ENCODE data around the gene SLC44A5.
"Not testable (repeated sequence)": the region's sequence is repeated elsewhere in the genome, so short reads cannot be mapped to it uniquely, and the experiment has no call there.

SLC44A5 gene

GRCh38 chr1:75611014-75611413, at the start of gene SLC44A5:
Gene SLC44A5, minus strand, starts transcription at chr1:75611114. Its CDS starts 69,667 bp downstream, at chr1:75541447.
- H3K9me3 ChIP-seq (ENCODE audit: low read length), result no peaks in the 10 kb centered on the region
- H3K4me1 ChIP-seq (ENCODE audit: insufficient read depth, low read length), result peaks cover 12% of the 10 kb centered on the region
- H3K27ac ChIP-seq (ENCODE audit: low read depth, low read length), result no peak within 1 kb of the TSS
- no peak within 1 kb of the TSS for H3K9ac ChIP-seq (ENCODE audit: low read length)
- H3K27me3 ChIP-seq (ENCODE audit: control insufficient read depth in 1 of 2, insufficient read depth in 2 of 2, low read length in 2 of 2), result peaks cover 20 to 29% of the 10 kb centered on the region in 2 donors
- H3K36me3 ChIP-seq (ENCODE audit: insufficient read depth, low read length), result no peaks in the 10 kb centered on the region
- H3K4me3 ChIP-seq (ENCODE audit: low read depth in 1 of 2, low read length in 2 of 2), result no peak within 1 kb of the TSS

GRCh38 chr1:75655931-75656330, 45.0 kb upstream of the SLC44A5 start:
- no peaks in the 10 kb centered on the region for H3K27me3 ChIP-seq (ENCODE audit: control insufficient read depth in 1 of 2, insufficient read depth in 2 of 2, low read length in 2 of 2)
- no peaks in the 10 kb centered on the region for H3K4me1 ChIP-seq (ENCODE audit: insufficient read depth, low read length)
- H3K27ac ChIP-seq (ENCODE audit: low read depth, low read length), result no peak overlapping the region
- H3K4me3 ChIP-seq (ENCODE audit: low read depth in 1 of 2, low read length in 2 of 2), result no peak overlapping the region
- H3K9me3 ChIP-seq (ENCODE audit: low read length), result no peaks in the 10 kb centered on the region
- no peak overlapping the region for H3K9ac ChIP-seq (ENCODE audit: low read length)
- no peaks in the 10 kb centered on the region for H3K36me3 ChIP-seq (ENCODE audit: insufficient read depth, low read length)

GRCh38 chr1:75647183-75647582, 36.3 kb upstream of the SLC44A5 start:
- not testable (repeated sequence) for H3K9me3 ChIP-seq (ENCODE audit: low read length); H3K4me3 ChIP-seq (ENCODE audit: low read depth in 1 of 2, low read length in 2 of 2); H3K36me3 ChIP-seq (ENCODE audit: insufficient read depth, low read length); H3K9ac ChIP-seq (ENCODE audit: low read length); H3K27ac ChIP-seq (ENCODE audit: low read depth, low read length); H3K4me1 ChIP-seq (ENCODE audit: insufficient read depth, low read length); H3K27me3 ChIP-seq (ENCODE audit: control insufficient read depth in 1 of 2, insufficient read depth in 2 of 2, low read length in 2 of 2)

GRCh38 chr1:75645153-75645552, 34.2 kb upstream of the SLC44A5 start:
- not testable (repeated sequence) for H3K9ac ChIP-seq (ENCODE audit: low read length); H3K4me3 ChIP-seq (ENCODE audit: low read depth in 1 of 2, low read length in 2 of 2); H3K27ac ChIP-seq (ENCODE audit: low read depth, low read length); H3K27me3 ChIP-seq (ENCODE audit: control insufficient read depth in 1 of 2, insufficient read depth in 2 of 2, low read length in 2 of 2); H3K9me3 ChIP-seq (ENCODE audit: low read length); H3K4me1 ChIP-seq (ENCODE audit: insufficient read depth, low read length); H3K36me3 ChIP-seq (ENCODE audit: insufficient read depth, low read length)

- Histone ChIP-seq H3K9me3 (ENCODE audit: low read length) (no peaks in the 10 kb centered on the region), H3K9ac (ENCODE audit: low read length) (no peak overlapping the region), H3K27ac (ENCODE audit: low read depth, low read length) (no peak overlapping the region), H3K4me3 (ENCODE audit: low read depth in 1 of 2, low read length in 2 of 2) (no peak overlapping the region), H3K27me3 (ENCODE audit: control insufficient read depth in 1 of 2, insufficient read depth in 2 of 2, low read length in 2 of 2) (no peaks in the 10 kb centered on the region), H3K36me3 (ENCODE audit: insufficient read depth, low read length) (no peaks in the 10 kb centered on the region), H3K4me1 (ENCODE audit: insufficient read depth, low read length) (no peaks in the 10 kb centered on the region)
These were observed 32.5 kb upstream of the SLC44A5 start for GRCh38 chr1:75643460-75643859.

GRCh38 chr1:75641325-75641724, 30.4 kb upstream of the SLC44A5 start:
- Histone ChIP-seq H3K4me3 (ENCODE audit: low read depth in 1 of 2, low read length in 2 of 2) (no peak overlapping the region), H3K36me3 (ENCODE audit: insufficient read depth, low read length) (no peaks in the 10 kb centered on the region), H3K9ac (ENCODE audit: low read length) (no peak overlapping the region), H3K27ac (ENCODE audit: low read depth, low read length) (no peak overlapping the region), H3K9me3 (ENCODE audit: low read length) (no peaks in the 10 kb centered on the region), H3K4me1 (ENCODE audit: insufficient read depth, low read length) (no peaks in the 10 kb centered on the region), H3K27me3 (ENCODE audit: control insufficient read depth in 1 of 2, insufficient read depth in 2 of 2, low read length in 2 of 2) (no peaks in the 10 kb centered on the region)

- Histone ChIP-seq H3K36me3 (ENCODE audit: insufficient read depth, low read length) (no peaks in the 10 kb centered on the region), H3K4me3 (ENCODE audit: low read depth in 1 of 2, low read length in 2 of 2) (no peak overlapping the region), H3K27me3 (ENCODE audit: control insufficient read depth in 1 of 2, insufficient read depth in 2 of 2, low read length in 2 of 2) (no peaks in the 10 kb centered on the region), H3K27ac (ENCODE audit: low read depth, low read length) (no peak overlapping the region), H3K9ac (ENCODE audit: low read length) (no peak overlapping the region), H3K4me1 (ENCODE audit: insufficient read depth, low read length) (no peaks in the 10 kb centered on the region), H3K9me3 (ENCODE audit: low read length) (no peaks in the 10 kb centered on the region)
These were observed 29.2 kb upstream of the SLC44A5 start for GRCh38 chr1:75640137-75640536.

GRCh38 chr1:75632350-75632949, 21.5 kb upstream of the SLC44A5 start:
- Histone ChIP-seq H3K27me3 (ENCODE audit: control insufficient read depth in 1 of 2, insufficient read depth in 2 of 2, low read length in 2 of 2) (no peaks in the 10 kb centered on the region), H3K4me3 (ENCODE audit: low read depth in 1 of 2, low read length in 2 of 2) (no peak overlapping the region), H3K27ac (ENCODE audit: low read depth, low read length) (no peak overlapping the region), H3K4me1 (ENCODE audit: insufficient read depth, low read length) (no peaks in the 10 kb centered on the region), H3K36me3 (ENCODE audit: insufficient read depth, low read length) (no peaks in the 10 kb centered on the region), H3K9ac (ENCODE audit: low read length) (no peak overlapping the region), H3K9me3 (ENCODE audit: low read length) (no peaks in the 10 kb centered on the region)

- Histone ChIP-seq H3K9me3 (ENCODE audit: low read length) (no peaks in the 10 kb centered on the region), H3K36me3 (ENCODE audit: insufficient read depth, low read length) (no peaks in the 10 kb centered on the region), H3K4me1 (ENCODE audit: insufficient read depth, low read length) (no peaks in the 10 kb centered on the region), H3K27me3 (ENCODE audit: control insufficient read depth in 1 of 2, insufficient read depth in 2 of 2, low read length in 2 of 2) (no peaks in the 10 kb centered on the region), H3K9ac (ENCODE audit: low read length) (no peak overlapping the region), H3K27ac (ENCODE audit: low read depth, low read length) (no peak overlapping the region), H3K4me3 (ENCODE audit: low read depth in 1 of 2, low read length in 2 of 2) (no peak overlapping the region)
These were observed 20.1 kb upstream of the SLC44A5 start for GRCh38 chr1:75630998-75631397.

- no peaks in the 10 kb centered on the region for H3K27me3 ChIP-seq (ENCODE audit: control insufficient read depth in 1 of 2, insufficient read depth in 2 of 2, low read length in 2 of 2)
- no peak overlapping the region for H3K27ac ChIP-seq (ENCODE audit: low read depth, low read length)
- H3K4me1 ChIP-seq (ENCODE audit: insufficient read depth, low read length), result no peaks in the 10 kb centered on the region
- no peaks in the 10 kb centered on the region for H3K36me3 ChIP-seq (ENCODE audit: insufficient read depth, low read length)
- H3K9ac ChIP-seq (ENCODE audit: low read length), result no peak overlapping the region
- no peak overlapping the region for H3K4me3 ChIP-seq (ENCODE audit: low read depth in 1 of 2, low read length in 2 of 2)
- no peaks in the 10 kb centered on the region for H3K9me3 ChIP-seq (ENCODE audit: low read length)
These were observed 19.2 kb upstream of the SLC44A5 start for GRCh38 chr1:75630004-75630594.

GRCh38 chr1:75625795-75626194, 14.9 kb upstream of the SLC44A5 start:
- Histone ChIP-seq H3K27ac (ENCODE audit: low read depth, low read length) (no peak overlapping the region), H3K4me1 (ENCODE audit: insufficient read depth, low read length) (no peaks in the 10 kb centered on the region), H3K9ac (ENCODE audit: low read length) (no peak overlapping the region)

GRCh38 chr1:75618382-75618781, 7.5 kb upstream of the SLC44A5 start:
- H3K4me3 ChIP-seq (ENCODE audit: low read depth in 1 of 2, low read length in 2 of 2), result no peak overlapping the region
- no peaks in the 10 kb centered on the region for H3K9me3 ChIP-seq (ENCODE audit: low read length)
- no peak overlapping the region for H3K27ac ChIP-seq (ENCODE audit: low read depth, low read length)
- peaks cover 4 to 22% of the 10 kb centered on the region in 2 donors for H3K27me3 ChIP-seq (ENCODE audit: control insufficient read depth in 1 of 2, insufficient read depth in 2 of 2, low read length in 2 of 2)
- H3K4me1 ChIP-seq (ENCODE audit: insufficient read depth, low read length), result peaks cover 19% of the 10 kb centered on the region
- H3K9ac ChIP-seq (ENCODE audit: low read length), result no peak overlapping the region
- no peaks in the 10 kb centered on the region for H3K36me3 ChIP-seq (ENCODE audit: insufficient read depth, low read length)

More at GRCh38 chr1:75625795-75626194, 14.9 kb upstream of the SLC44A5 start:
- H3K27me3 ChIP-seq (ENCODE audit: control insufficient read depth in 1 of 2, insufficient read depth in 2 of 2, low read length in 2 of 2), result no peaks in the 10 kb centered on the region
- no peaks in the 10 kb centered on the region for H3K9me3 ChIP-seq (ENCODE audit: low read length)
- no peak overlapping the region for H3K4me3 ChIP-seq (ENCODE audit: low read depth in 1 of 2, low read length in 2 of 2)
- H3K36me3 ChIP-seq (ENCODE audit: insufficient read depth, low read length), result no peaks in the 10 kb centered on the region

All from muscle layer of colon (tissue), 2 donors.